GM21717 (cell line): Measurements from ENCODE around the gene P2RX1.

Experiments
- ATAC-seq: cut with Tn5 transposase; IDR thresholded peaks from one replicate; pipeline ENCODE4 v1.9.1; 2021; ENCODE audit warnings: mild to moderate bottlenecking, moderate library complexity; ENCODE audit not compliant: unreplicated experiment

P2RX1 gene

DNA sequence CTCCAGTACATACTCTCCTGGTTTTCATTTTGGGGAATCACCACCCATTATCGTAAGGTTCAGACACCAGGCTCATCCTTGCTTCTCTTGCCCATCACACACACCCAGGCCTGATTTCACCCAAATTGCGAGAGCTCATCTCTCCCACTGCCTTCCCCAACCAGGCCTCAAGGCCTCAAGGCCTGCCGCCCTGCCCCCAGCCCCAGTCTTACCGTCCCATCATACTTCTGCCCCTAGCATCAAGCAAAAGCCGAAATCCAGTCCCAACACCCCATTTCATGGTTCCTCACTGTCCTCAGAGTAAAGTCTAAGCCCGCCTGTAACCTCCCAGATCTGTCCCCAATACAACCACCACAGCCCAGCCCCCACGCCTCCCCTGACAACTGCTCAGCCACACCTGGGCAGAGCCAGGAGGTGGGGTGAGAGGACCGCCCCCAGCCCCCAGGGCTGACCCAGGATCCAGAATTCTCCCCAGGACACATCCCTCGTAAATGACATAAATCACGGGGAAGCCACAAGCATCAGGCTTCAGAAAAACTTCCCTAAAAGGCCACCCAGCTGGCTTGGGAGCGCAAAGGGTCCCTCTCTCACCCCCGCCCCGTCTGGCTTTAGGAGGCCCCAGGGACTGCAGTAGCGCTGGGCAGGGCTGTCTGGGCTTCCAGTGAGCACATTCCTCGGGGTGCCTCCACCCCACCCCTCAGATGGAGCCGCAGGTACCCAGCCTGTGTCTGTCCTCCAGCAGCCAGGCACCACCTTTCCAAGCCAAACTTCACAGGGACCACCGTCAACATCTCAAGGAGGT, 9.6 kb upstream of the P2RX1 start:
- no peak for ATAC-seq

DNA sequence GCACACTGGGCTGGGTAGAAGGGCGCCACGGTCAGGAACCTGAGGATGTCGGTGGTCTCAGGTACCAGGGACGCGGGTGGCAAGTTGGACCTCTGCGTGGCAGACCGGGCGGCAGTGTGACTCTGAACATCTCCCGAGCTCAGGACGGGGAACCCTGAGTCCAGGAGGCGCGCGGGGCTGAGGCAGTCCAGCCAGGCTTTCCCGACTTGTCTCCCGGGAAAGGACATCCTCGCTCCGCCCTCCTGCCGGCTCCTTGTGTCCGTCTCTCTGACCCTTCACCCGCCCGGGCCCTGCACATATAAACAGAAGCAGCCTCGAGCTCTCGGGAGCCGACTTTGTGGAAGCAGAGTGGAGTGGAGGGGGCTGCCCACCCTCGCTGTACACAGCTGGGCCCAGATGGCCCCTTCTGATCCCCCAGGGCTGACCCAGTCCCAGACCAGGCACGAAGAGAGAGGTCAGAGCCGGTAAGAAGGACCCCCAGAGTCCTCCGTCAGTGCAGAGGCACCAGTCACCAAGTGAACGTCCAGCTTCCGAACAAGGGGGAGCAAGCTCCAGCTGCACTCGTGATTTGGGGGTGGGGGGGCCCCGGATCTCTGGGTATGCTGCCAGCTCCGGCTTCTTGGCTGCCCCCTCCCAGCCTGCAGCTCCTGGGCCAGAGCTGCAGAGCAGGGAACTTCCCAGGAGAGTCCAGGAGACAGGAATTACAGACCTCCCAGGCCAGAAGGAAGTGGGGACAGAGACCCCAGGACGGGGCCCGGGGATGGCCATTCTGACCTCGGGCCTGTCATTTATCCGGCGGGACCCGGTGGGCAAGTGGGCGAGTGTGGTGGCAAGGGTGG, 8.5 kb upstream of the P2RX1 start:
- no peak for ATAC-seq

DNA sequence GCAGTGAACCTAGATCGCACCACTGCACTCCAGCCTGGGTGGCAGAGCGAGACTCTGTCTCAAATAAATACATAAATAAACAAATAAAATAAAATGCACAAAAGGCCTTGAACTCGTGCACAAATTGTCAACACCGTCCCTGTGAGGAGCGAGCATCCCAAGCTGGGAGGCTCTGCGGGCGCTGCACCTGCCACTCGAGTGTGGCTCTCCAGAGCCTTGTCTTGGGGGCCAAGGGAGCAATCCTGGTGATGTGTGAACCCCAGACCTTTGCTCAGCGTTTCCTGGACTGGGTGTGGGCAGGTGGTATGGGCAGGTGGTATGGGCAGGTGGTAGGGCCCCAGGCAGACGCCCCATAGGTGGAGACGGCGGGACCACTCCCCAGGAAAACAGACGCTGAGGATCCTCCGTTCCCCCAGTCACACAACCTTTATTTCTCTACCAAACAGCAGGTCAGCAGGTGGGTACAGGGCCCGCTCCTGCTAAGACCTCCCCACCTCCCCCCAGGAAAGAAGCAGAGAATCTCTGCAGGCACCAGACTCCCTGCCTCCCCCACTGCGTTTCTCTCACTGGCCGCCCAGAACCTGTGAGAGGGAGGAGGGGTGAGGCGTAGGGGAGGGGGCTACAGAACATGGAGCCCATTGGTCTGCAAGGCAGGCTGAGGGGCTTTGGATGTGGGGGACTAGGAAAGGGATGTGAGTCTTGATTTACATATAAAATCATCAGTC, 7.4 kb upstream of the P2RX1 start:
- no peak for ATAC-seq

DNA sequence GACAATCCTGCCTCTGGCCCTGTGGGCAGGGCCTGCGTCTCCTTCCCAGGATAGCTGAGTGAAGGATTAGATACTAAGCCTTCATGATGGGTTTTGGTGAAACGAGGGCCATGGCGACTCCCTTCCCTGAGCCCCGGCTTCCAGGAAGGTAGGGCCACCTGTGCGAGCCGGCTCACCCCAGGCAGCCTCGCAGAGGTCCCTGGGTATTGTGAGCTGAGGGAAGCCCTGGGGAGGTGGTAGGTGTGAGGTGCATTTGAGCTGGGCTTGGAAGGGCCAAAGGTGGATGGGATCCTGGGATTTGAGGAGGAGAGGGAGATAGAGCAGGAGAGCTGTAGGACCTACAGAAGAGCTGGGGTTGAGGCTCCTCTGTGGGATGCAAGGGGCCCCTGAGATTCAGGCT, 6.5 kb upstream of the P2RX1 start:
- ATAC-seq = no peak

DNA sequence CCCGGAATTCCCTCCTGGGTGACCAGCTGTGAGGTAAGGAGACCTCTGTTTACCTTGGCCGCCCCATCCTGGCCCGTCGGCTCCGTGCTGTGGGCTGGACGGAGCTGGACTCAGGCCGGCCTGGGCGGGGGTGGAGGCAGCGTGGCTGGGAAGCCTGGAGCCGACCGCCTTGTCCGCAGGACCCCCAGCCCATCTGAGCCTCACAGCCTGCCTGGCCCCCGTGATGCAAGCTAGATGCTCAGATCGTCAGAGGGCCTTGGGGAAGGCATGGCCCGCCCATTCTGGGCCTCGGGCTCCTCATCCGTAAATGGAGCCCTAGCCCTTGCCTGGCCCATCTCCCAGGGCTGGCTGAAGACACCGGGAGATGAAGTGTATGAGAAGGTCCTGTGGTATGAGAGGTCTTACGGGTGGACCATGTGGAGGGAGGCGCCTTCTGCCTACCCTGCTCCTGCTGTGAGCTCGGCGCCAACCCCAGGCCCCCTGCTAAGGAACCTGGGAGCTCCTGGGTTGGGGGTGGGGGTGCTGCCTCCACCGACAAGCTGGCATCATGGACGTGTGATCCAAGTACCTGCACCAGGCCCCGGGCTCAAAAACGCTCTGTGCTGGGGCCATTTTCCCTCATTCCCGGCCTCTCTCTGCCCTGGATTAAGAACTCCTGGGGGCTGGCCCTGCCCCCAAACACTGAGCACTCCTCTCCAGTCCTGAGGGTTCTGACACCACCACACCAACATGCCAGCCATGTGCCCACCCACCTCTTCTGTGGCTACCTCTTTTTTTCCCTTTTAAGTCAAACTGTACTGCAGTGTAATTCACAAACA, 5.4 kb upstream of the P2RX1 start:
- no peak for ATAC-seq

DNA sequence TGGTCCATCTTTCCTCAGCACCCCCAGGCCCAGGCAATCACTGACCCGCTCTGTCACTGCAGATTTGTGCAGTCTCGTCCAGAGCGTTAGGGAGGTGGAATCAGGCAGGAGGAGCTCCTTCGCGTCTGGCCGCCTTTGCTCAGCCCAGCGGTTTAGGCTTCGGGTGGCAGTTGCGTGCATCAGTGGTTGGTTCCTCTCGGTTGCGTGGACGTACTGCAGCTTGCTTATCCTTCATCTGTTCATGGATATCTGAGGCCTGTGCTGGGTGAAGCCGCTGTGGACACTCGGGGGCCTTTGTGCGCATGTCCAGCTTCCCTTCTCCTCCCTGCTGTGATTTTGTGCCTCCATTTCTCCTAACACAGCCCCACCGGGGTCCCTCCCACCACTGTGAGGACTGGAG, 4.7 kb upstream of the P2RX1 start:
- no peak for ATAC-seq

DNA sequence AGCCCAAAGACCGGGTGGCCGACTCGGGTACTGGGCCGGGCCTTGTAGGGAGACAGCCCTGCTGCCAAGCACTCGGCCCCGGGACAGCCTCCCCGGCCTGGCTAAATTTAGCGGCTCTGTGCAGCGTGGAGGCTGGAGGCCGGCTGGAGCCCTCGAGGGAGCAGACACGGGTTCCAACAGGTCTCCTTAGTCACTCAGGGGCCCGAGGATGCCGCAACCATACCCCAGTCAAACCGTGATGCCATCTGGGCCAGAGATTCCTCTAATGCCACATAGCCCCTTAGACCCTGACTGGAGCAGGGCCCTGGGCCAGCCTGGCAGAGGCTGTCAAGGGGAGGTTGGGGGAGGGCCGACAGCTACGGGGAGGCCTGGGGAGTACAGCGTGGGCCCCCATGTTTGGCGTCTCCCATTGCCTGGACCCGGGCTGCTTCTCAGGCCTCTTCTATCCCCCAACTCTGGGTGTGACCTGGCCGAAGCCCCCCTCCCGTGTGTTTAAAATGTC, 2.9 kb upstream of the P2RX1 start:
- no peak for ATAC-seq

DNA sequence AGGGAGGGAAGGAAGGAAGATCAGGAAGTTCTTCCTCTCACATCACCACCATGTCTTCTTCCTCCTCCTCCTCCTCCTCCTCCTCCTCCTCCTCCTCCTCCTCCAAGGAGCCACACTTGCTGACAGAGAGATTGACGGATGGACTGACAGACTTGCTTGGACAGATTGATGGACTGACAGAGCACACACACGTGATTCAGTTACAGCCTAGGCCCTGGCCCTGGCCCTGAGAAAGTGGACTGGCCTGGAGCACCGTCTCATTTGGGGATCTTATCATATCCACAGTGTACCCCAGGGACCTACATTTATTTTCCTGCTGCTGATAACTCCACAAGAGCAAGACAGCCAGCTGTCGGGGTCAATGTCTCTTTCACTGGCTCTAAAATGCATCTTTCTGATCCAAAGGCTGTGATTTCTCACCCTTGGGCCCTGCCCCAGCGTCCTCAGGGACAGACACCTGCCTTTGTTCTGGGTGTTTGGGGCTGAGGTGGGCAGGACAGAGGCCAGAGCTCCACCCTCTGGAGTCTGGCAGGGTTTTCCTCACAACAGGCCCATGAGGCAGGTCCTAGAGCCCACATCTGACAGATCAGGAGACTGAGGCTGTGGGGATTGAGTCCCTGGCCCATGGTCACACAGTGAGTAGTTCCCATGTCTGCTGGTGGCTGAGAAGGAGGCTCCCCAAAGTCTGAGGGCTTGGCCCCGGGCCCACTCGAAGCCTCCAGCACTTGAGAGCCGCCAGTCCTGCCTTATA, 2.3 kb upstream of the P2RX1 start:
- ATAC-seq = no peak

DNA sequence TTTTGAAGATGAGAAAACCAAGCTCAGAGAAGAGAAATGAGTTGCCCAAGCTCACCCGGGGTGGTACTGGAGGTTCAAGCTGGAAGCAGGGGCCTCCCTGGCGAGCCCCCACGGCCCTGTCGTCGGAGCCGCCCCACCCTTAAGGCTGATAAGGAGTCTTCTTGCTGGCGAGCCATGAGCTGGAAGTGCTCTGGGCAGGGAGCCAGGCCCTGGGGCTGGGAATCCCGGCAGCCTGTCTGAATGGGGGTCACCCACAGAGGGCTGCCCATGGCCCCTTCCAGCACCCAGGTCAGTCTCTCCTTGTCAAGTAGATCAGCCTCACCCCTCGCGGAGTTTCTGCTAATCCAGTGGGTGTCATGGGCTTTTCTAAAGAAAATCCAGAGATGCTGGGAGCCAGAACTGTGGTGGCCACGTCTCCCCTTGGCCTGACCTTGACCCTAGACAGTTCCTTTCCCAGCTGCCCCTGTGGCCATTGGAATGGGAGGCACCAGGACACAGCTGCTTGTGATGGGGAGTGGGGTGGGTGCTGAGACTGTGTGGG, 1.2 kb upstream of the P2RX1 start:
- no peak for ATAC-seq

DNA sequence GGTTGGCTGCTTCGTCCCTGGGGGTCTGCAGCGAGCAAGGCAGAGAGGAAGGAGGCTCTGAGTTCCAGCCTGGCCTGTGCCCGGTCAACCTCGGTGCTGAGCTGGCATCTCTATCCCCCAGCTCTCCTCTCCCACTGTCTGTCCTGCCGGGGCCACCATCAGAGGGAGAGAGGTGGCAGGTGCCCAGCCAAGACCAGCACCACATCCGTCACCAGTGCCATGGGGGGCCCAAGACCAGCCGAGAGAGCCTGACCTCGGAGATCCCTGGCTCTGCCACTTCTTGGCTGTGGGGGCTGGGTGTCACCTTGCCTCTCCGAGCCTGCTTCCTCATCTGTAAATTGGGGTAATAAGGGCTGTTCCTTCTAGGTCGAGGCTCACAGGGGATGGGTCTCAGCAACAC, 560 bp upstream of the P2RX1 start:
- no peak for ATAC-seq

DNA sequence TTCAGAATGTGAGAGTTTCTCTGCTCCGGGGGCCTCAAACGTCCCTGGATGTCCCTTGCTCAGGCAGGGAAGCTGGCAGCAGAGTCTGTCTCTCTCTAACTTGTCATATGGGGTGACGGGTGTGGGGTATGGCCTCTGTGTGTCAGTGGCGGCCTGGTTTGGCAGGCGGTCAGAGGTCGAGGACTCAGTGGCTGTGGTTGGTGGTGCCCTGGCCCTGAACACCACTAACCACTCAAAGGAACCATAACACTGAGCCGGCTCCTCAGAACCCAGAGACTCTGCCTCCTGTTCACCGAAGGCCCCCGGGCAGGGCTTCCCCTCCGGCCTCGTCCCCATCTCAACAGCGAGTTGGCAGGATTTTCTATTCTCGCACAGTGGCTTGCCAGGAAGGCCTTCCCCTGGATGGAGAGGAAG, 677 bp downstream of the P2RX1 start:
- ATAC-seq = no peak

DNA sequence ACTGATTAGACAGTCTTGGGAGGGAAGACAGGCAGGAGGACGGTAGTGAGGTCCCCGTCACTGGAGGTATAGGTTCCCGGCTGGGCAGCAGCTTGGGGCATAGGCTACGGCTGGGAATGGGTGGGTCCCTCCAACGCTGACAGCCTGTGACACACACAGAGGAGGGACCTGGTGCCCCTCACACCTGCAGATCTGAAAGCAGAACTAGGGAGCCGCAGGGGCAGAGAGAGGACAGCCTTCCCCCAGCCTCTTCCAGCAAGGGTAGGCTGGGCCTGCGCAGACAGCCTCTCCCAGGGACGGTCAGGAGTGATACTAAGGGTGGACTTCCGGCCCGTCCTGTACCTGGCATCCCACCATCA, 2.0 kb downstream of the P2RX1 start:
- ATAC-seq = peak; percentile 42

DNA sequence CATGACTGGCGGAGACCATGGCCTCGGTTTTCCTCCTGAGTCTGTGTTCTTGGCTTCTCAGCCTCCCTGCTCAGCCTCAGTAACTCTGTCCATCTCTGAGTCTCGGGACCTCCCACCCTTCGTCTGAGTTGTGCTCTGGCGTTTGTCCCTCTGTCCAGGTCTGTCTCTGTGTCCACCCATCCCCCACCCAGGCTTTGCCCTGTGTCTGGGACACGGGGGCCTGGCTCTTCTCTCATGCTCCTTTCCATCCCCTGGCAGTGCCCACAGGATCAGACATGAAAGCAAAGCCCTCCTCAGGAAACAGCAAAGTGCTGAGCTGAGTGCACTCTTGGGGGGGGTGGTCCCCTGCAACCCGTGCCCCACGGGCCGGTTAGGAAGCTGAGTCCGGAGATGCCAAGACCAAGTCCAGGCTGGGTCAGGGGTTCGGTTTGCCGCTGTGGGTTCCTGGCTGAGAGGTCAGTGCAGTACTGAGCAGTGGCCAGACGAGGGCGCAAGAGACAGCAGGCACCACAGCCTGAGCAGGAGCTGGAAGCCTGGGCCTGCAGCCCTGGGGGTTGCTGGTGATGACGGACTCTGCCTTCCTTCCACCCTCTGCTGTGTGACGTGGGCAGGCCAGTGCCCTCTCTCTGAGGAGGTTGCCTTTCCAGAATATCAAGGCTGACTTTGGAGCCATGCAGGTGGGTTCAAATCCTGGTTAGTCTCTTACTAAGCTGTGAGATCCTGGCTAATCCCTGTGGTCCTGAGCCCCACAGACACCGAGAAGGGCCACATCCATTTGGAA, 2.5 kb downstream of the P2RX1 start:
- peak; percentile 29 for ATAC-seq

DNA sequence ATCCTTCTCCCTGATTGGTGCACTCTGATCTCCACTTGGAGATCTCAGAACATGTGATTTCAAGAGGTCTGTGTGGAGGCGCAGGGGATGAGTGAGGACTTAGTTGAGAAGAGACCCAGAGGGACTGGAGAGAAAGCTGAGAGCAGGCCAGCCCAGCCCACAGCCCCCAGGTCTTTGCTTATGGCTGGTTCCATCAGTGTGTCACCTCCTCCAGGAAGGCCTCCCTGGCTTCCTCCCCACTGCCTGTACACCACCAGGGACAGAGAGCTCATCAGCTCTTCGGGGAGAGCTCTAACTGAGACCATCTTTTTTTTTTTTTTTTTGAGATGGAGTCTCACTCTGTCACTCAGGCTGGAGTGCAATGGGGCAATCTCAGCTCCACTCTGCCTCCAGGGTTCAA, 3.4 kb downstream of the P2RX1 start:
- no peak for ATAC-seq

DNA sequence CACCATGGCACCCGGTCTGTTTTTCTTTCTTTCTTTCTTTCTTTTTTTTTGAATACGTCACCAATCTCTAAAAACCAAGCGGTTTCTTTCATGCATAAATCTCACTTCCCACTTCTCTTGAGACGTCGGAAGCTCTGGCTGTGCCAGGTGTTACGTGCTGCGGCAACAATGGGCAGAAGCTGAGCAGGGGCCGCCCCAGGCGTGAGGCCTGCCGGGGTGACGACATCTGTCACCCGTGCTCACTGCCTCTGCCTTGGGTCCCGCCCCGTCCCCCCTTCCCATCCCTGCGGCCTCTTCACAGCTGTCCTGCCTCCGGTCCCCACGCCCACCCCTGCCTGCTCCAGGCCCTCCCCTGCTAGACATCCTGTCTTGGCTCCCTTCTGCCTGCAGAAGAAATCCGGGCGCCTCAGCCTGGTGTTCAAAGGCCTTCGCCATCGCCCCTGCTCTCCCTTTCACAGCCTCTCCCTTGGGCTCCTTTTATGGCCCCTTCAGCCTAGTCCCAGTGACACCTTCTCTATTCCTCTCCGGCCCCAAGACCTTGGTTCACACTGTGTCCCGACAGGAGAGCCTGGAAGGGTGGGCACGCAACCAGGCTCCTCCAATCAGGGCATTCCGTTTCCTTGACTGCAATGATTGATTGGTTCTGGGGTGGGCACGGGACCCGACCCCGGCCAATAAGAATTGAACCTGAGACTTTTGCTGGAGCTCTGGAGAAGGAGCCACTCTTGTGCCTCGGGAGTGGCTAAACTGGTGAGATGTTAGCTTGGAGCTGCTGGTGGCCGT, 4.8 kb downstream of the P2RX1 start:
- peak; percentile 72 for ATAC-seq

DNA sequence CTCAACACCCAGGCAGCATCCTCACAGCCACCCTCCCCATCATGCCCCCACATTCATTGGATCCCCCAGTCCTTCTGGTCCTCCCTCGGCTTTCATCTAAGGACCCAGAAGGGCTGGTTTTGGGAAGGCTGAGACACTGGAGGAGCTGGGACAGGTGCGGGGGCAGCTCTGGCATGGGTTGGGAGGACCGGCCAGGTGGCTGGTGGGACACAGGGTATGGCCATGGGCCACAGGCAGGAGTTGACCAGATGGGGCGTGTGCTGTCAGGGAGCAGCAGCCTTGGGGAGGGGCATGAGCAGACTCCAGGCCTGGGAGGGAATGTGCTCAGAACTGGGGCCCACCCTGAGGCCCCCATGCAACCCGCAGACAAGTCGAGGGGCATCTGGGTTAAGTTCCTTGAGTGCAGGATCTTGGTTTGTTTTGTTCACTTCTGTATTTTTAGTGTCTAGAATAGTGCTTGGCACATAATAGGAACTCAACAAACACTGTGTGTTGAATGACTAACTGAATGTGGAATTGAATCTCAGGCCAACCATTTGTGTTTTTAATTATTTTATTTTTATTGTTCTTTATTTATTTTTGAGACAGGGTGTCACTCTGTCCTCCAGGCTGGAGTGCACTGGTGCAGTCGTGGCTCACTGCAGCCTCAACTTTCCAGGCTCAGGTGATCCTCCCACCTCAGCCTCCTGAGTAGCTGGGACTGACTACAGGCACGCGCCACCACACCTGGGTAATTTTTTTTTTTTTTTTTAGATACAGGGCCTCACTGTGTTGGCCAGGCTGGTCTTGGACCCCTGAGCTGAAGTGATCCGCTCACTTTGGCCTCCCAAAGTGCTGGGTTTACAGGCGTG, 5.6 kb downstream of the P2RX1 start:
- ATAC-seq = no peak

DNA sequence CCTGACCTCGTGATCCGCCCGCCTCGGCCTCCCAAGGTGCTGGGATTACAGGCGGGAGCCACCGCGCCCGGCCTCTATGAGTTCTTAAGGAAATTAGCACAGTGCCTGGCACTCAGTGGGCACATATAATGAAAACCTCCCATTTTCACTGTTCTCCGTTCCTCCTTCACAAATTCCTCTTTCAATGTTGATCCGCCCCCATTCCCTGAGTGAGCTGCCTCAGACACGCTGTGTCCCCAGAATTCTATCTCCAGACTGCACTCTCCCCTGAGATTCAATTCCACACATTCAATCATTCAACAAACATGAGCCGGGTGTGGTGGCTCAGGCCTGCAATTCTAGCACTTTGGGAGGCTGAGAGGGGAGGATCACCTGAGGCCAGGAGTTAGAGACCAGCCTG, 7.0 kb downstream of the P2RX1 start:
- ATAC-seq = no peak
